Activated CD4-positive, CD25-positive, alpha-beta regulatory T cell treated with anti-CD3 and anti-CD28 coated beads, Interleukin-2, amount 50 U/mL, for 72 hours (primary cell): ENCODE data around the gene UBA1.
"Not testable (repeated sequence)": the region's sequence is repeated elsewhere in the genome, so short reads cannot be mapped to it uniquely, and the experiment has no call there.

Experiments used
- DNase-seq: peaks from one replicate; pipeline ENCODE4 v3.0.0; 2021

UBA1 gene

GRCh38 chrX:47232803-47233332 lies 39.2 kb downstream of the UBA1 start, which contains the start of gene USP11:
Gene USP11, plus strand, starts transcription at chrX:47233009. Its CDS starts 35 bp downstream, at chrX:47233044.
- DNase-seq = no peak

- peak; percentile 90 for DNase-seq
Observed at GRCh38 chrX:47233333-47234113, 39.9 kb downstream of the UBA1 start.

GRCh38 chrX:47234583-47234982 lies 41.0 kb downstream of the UBA1 start:
- no peak for DNase-seq

- DNase-seq = no peak
Observed at GRCh38 chrX:47235691-47236103, 42.1 kb downstream of the UBA1 start.

GRCh38 chrX:47239199-47239598 lies 45.6 kb downstream of the UBA1 start:
- DNase-seq = no peak

- no peak for DNase-seq
Observed at GRCh38 chrX:47239898-47240545, 46.4 kb downstream of the UBA1 start.

GRCh38 chrX:47240619-47241018 lies 47.0 kb downstream of the UBA1 start:
- no peak for DNase-seq

- DNase-seq = no peak
Observed at GRCh38 chrX:47241201-47242011, 47.8 kb downstream of the UBA1 start.

GRCh38 chrX:47242321-47242720 lies 48.7 kb downstream of the UBA1 start:
- DNase-seq = no peak

- DNase-seq = no peak
Observed at GRCh38 chrX:47243351-47243750, 49.7 kb downstream of the UBA1 start.

- no peak for DNase-seq
Observed at GRCh38 chrX:47244676-47245075, 51.0 kb downstream of the UBA1 start.

GRCh38 chrX:47245156-47245555 lies 51.5 kb downstream of the UBA1 start:
- DNase-seq = no peak

- no peak for DNase-seq
Observed at GRCh38 chrX:47247206-47247998, 53.8 kb downstream of the UBA1 start.

GRCh38 chrX:47247999-47248320 lies 54.3 kb downstream of the UBA1 start:
- no peak for DNase-seq

GRCh38 chrX:47248576-47248975 lies 54.9 kb downstream of the UBA1 start:
- no peak for DNase-seq

GRCh38 chrX:47250017-47250347 lies 56.4 kb downstream of the UBA1 start:
- DNase-seq = no peak

- not testable (repeated sequence) for DNase-seq
Observed at GRCh38 chrX:47257620-47258019, 64.0 kb downstream of the UBA1 start.
